Right renal pelvis (tissue), 4 donors: Measurements from ENCODE around the gene TRMT10B. TPM values are rescaled to one million over a fixed set of nuclear protein-coding genes. Genes with fewer than 3 reads are reported as not detected.
"Not testable (repeated sequence)": the region's sequence is repeated elsewhere in the genome, so short reads cannot be mapped to it uniquely, and the experiment has no call there.

Source experiments
- DNase-seq, 4 donors: peaks; one replicate each; pipeline ENCODE4 v3.0.0-alpha.2; 2013; ENCODE audit warnings: low read depth in 4 of 4, low spot score in 3 of 4, missing footprints in 1 of 4
- polyA plus RNA-seq, 4 donors: library from polyadenylated mRNA; unstranded; fragments of 120-200 nt; gene quantifications; one replicate each; pipeline ENCODE4 v1.2.1, GENCODE V29; 2013; ENCODE audit not compliant: insufficient read length in 4 of 4

TRMT10B gene
- polyA plus RNA-seq, 4 donors, result 12.1 to 19.0 (median 14.1) TPM

- DNase-seq, result no peak
Measured at GRCh38 chr9:37796232-37796631, 42.6 kb downstream of the TRMT10B start.

- no peak for DNase-seq
Measured at GRCh38 chr9:37798677-37799076, 45.1 kb downstream of the TRMT10B start.

GRCh38 chr9:37800631-37801286 is 47.2 kb downstream of the TRMT10B start, which contains the start of gene DCAF10:
DCAF10 (plus strand) TSS chr9:37800797; CDS start chr9:37800867, 70 bp downstream.
- peak; percentile 73 to 85 (median 74) for DNase-seq

GRCh38 chr9:37801287-37801850 is 47.8 kb downstream of the TRMT10B start:
- peak in 1 of 4 donors; percentile 12 for DNase-seq

GRCh38 chr9:37801959-37802711 is 48.5 kb downstream of the TRMT10B start:
- no peak for DNase-seq

GRCh38 chr9:37806271-37806670 is 52.7 kb downstream of the TRMT10B start:
- DNase-seq, result no peak

- DNase-seq, result not testable (repeated sequence)
Measured at GRCh38 chr9:37809676-37810075, 56.1 kb downstream of the TRMT10B start.

GRCh38 chr9:37811906-37812476 is 58.4 kb downstream of the TRMT10B start:
- DNase-seq, result no peak

GRCh38 chr9:37812773-37813379 is 59.3 kb downstream of the TRMT10B start:
- DNase-seq, result no peak

- no peak for DNase-seq
Measured at GRCh38 chr9:37818849-37819248, 65.2 kb downstream of the TRMT10B start.

GRCh38 chr9:37820142-37820541 is 66.5 kb downstream of the TRMT10B start:
- DNase-seq, result no peak

GRCh38 chr9:37825174-37825573 is 71.6 kb downstream of the TRMT10B start:
- not testable (repeated sequence) for DNase-seq

GRCh38 chr9:37827483-37828165 is 74.0 kb downstream of the TRMT10B start:
- DNase-seq, result no peak

Other genes starting within 250 kb of the TRMT10B start
- 10 to 100 TPM; 13.3 to 14.8 (median 13.7) TPM for gene FBXO10, start 177.4 kb upstream of the TRMT10B start, polyA plus RNA-seq
- gene TOMM5, start 161.2 kb upstream of the TRMT10B start, polyA plus RNA-seq, result 100 to 1,000 TPM; 125 to 138 (median 129) TPM
- 1 to 10 TPM in 1 of 4 donors, under 1 TPM in 3; 0.66 to 1.1 (median 0.87) TPM for gene FRMPD1, start 102.9 kb upstream of the TRMT10B start, polyA plus RNA-seq
- 10 to 100 TPM; 36.8 to 39.9 (median 37.9) TPM for gene EXOSC3, start 31.3 kb downstream of the TRMT10B start, polyA plus RNA-seq
- 10 to 100 TPM; 27.4 to 36.1 (median 35.3) TPM for gene DCAF10, start 47.0 kb downstream of the TRMT10B start, polyA plus RNA-seq
- 10 to 100 TPM; 14.2 to 20.3 (median 15.0) TPM for gene SLC25A51, start 150.3 kb downstream of the TRMT10B start, polyA plus RNA-seq